Measurements from ENCODE around the gene KCNJ10. TPM values are rescaled to one million over a fixed set of nuclear protein-coding genes. Genes with fewer than 3 reads are reported as not detected.

Gene KCNJ10
- total RNA-seq, 1 donor from 2014 or later: 0.04 TPM

GRCh38 chr1:159990005-159990404 lies 80.0 kb downstream of the KCNJ10 start:
- Histone ChIP-seq H3K27me3 (ENCODE audit: control insufficient read depth, insufficient read depth, low read length) (no peaks in the 10 kb centered on the region), H3K36me3 (ENCODE audit: control insufficient read depth, insufficient read depth, low read length) (no peaks in the 10 kb centered on the region), H3K4me3 (ENCODE audit: low read depth, low read length) (no peak overlapping the region)
- TF ChIP-seq CTCF (IDR thresholded peaks at IDR 0.05; ENCODE audit: insufficient read depth, low read length, poor library complexity, severe bottlenecking): no peak
- DNase-seq (ENCODE audit: low read depth): no peak

GRCh38 chr1:159989581-159989980 lies 80.4 kb downstream of the KCNJ10 start:
- no peak overlapping the region for H3K4me3 ChIP-seq (ENCODE audit: low read depth, low read length)
- H3K27me3 ChIP-seq (ENCODE audit: control insufficient read depth, insufficient read depth, low read length): no peaks in the 10 kb centered on the region
- TF ChIP-seq CTCF (IDR thresholded peaks at IDR 0.05; ENCODE audit: insufficient read depth, low read length, poor library complexity, severe bottlenecking): no peak
- H3K36me3 ChIP-seq (ENCODE audit: control insufficient read depth, insufficient read depth, low read length): no peaks in the 10 kb centered on the region
- DNase-seq (ENCODE audit: low read depth): no peak

GRCh38 chr1:159988006-159988405 lies 82.0 kb downstream of the KCNJ10 start:
- Histone ChIP-seq H3K27me3 (ENCODE audit: control insufficient read depth, insufficient read depth, low read length) (no peaks in the 10 kb centered on the region), H3K36me3 (ENCODE audit: control insufficient read depth, insufficient read depth, low read length) (no peaks in the 10 kb centered on the region), H3K4me3 (ENCODE audit: low read depth, low read length) (no peak overlapping the region)
- TF ChIP-seq CTCF (IDR thresholded peaks at IDR 0.05; ENCODE audit: insufficient read depth, low read length, poor library complexity, severe bottlenecking): no peak
- no peak for DNase-seq (ENCODE audit: low read depth)

GRCh38 chr1:159987186-159987585 lies 82.8 kb downstream of the KCNJ10 start:
- no peak for DNase-seq (ENCODE audit: low read depth)
- Histone ChIP-seq H3K4me3 (ENCODE audit: low read depth, low read length) (no peak overlapping the region), H3K36me3 (ENCODE audit: control insufficient read depth, insufficient read depth, low read length) (no peaks in the 10 kb centered on the region), H3K27me3 (ENCODE audit: control insufficient read depth, insufficient read depth, low read length) (no peaks in the 10 kb centered on the region)
- TF ChIP-seq CTCF (IDR thresholded peaks at IDR 0.05; ENCODE audit: insufficient read depth, low read length, poor library complexity, severe bottlenecking): no peak

GRCh38 chr1:159986531-159986930 lies 83.4 kb downstream of the KCNJ10 start:
- H3K36me3 ChIP-seq (ENCODE audit: control insufficient read depth, insufficient read depth, low read length): no peaks in the 10 kb centered on the region
- H3K4me3 ChIP-seq (ENCODE audit: low read depth, low read length): no peak overlapping the region
- no peak for DNase-seq (ENCODE audit: low read depth)
- no peaks in the 10 kb centered on the region for H3K27me3 ChIP-seq (ENCODE audit: control insufficient read depth, insufficient read depth, low read length)
- TF ChIP-seq CTCF (IDR thresholded peaks at IDR 0.05; ENCODE audit: insufficient read depth, low read length, poor library complexity, severe bottlenecking): no peak

- Histone ChIP-seq H3K36me3 (ENCODE audit: control insufficient read depth, insufficient read depth, low read length) (no peaks in the 10 kb centered on the region), H3K27me3 (ENCODE audit: control insufficient read depth, insufficient read depth, low read length) (no peaks in the 10 kb centered on the region), H3K4me3 (ENCODE audit: low read depth, low read length) (no peak overlapping the region)
- no peak for DNase-seq (ENCODE audit: low read depth)
- TF ChIP-seq CTCF (IDR thresholded peaks at IDR 0.05; ENCODE audit: insufficient read depth, low read length, poor library complexity, severe bottlenecking): no peak
These were observed 83.9 kb downstream of the KCNJ10 start for GRCh38 chr1:159986093-159986492.

Measured in kidney epithelial cell (primary cell).